SK-N-SH treated with all-trans-retinoic acid at 6 μM for 48 hours (cell line): ENCODE data around the gene STAG1.
"Not testable (repeated sequence)": the region's sequence is repeated elsewhere in the genome, so short reads cannot be mapped to it uniquely, and the experiment has no call there.

Experiments used
- CREB5 ChIP-seq: fragments of 250-450 bp; sonication (Bioruptor Pico); IDR thresholded peaks from 2 replicates; pipeline ENCODE4 v1.5.1; 2020; ENCODE audit warnings: low read depth, mild to moderate bottlenecking, moderate library complexity
- CSRNP3 ChIP-seq: fragments of 250-450 bp; sonication (Bioruptor Pico); IDR thresholded peaks from 2 replicates; pipeline ENCODE4 v1.5.1; 2021; ENCODE audit warnings: mild to moderate bottlenecking, moderate library complexity
- ESRRG ChIP-seq: fragments of 250-450 bp; sonication (Bioruptor Pico); IDR thresholded peaks from 2 replicates; pipeline ENCODE4 v1.6.1; 2021; ENCODE audit warnings: mild to moderate bottlenecking
- GLIS3 ChIP-seq: fragments of 250-450 bp; sonication (Bioruptor Pico); IDR thresholded peaks from 2 replicates; pipeline ENCODE4 v1.5.0; 2020; ENCODE audit warnings: mild to moderate bottlenecking, moderate library complexity
- PATZ1 ChIP-seq: fragments of 250-450 bp; sonication (Bioruptor Pico); IDR thresholded peaks from 2 replicates; pipeline ENCODE4 v1.8.0; 2020; ENCODE audit warnings: mild to moderate bottlenecking, moderate library complexity, borderline replicate concordance
- SNAI2 ChIP-seq: fragments of 250-450 bp; sonication (Bioruptor Pico); IDR thresholded peaks from 2 replicates; pipeline ENCODE4 v1.5.0; 2020; ENCODE audit warnings: mild to moderate bottlenecking, moderate library complexity
- TOX ChIP-seq: fragments of 250-450 bp; sonication (Bioruptor Pico); IDR thresholded peaks from 2 replicates; pipeline ENCODE4 v1.8.0; 2021; ENCODE audit warnings: mild to moderate bottlenecking, moderate library complexity, borderline replicate concordance
- ZFP30 ChIP-seq: fragments of 450-650 bp; formaldehyde crosslinking; IDR thresholded peaks from 2 replicates; pipeline ENCODE4 v1.5.0; 2022; ENCODE audit warnings: mild to moderate bottlenecking, moderate library complexity
- ZNF565 ChIP-seq: fragments of 450-650 bp; formaldehyde crosslinking; conservative IDR thresholded peaks from 2 replicates; pipeline ENCODE4 v1.5.0; 2020; ENCODE audit warnings: low read depth, mild to moderate bottlenecking, moderate library complexity

GRCh38 chr3:136749602-136750001 lies 2.6 kb downstream of the STAG1 start:
- not testable (repeated sequence) for TF ChIP-seq CREB5 (CRISPR knock-in tag); PATZ1 (CRISPR knock-in tag); ZFP30 (CRISPR knock-in tag); ZNF565 (CRISPR knock-in tag); GLIS3 (CRISPR knock-in tag); ESRRG (CRISPR knock-in tag); TOX (CRISPR knock-in tag); SNAI2; CSRNP3 (CRISPR knock-in tag)
